Posterior cingulate gyrus (tissue), 11 donors: ENCODE measurements around the gene LDLRAD4.

ENCODE experiments used
- DNase-seq, 10 donors: peaks; one replicate each; pipeline versions ENCODE4 v3.0.0 to v3.0.0-alpha.2; 2020 to 2021; ENCODE audit warnings: mixed read lengths in 3 of 10
- intact Hi-C: fragments of 100-400 bp; cut with DNase I; formaldehyde crosslinking; loops from one replicate; pipeline ENCODE4 v1.15.1; 2023

Gene LDLRAD4

GRCh38 chr18:13505780-13506345 is 287.3 kb downstream of the LDLRAD4 start:
- intact Hi-C loops: no loop called here
- no peak for DNase-seq

- DNase-seq: no peak
- intact Hi-C loops: no loop called here
Observed at GRCh38 chr18:13510594-13510993, 292.0 kb downstream of the LDLRAD4 start.

GRCh38 chr18:13511961-13512577 is 293.5 kb downstream of the LDLRAD4 start:
- intact Hi-C loops: no loop called here
- no peak for DNase-seq

GRCh38 chr18:13513021-13513420 is 294.5 kb downstream of the LDLRAD4 start:
- intact Hi-C loops: no loop called here
- no peak for DNase-seq

GRCh38 chr18:13513481-13513880 is 294.9 kb downstream of the LDLRAD4 start:
- intact Hi-C loops: no loop called here
- DNase-seq: no peak

- intact Hi-C loops: no loop called here
- DNase-seq: peak in 1 of 10 donors; percentile 39
Observed at GRCh38 chr18:13514558-13514957, 296.0 kb downstream of the LDLRAD4 start.

- intact Hi-C loops: no loop called here
- DNase-seq: no peak
Observed at GRCh38 chr18:13516855-13517254, 298.3 kb downstream of the LDLRAD4 start.

- intact Hi-C loops: no loop called here
- no peak for DNase-seq
Observed at GRCh38 chr18:13517369-13517768, 298.8 kb downstream of the LDLRAD4 start.

- no peak for DNase-seq
- intact Hi-C loops: no loop called here
Observed at GRCh38 chr18:13518382-13518781, 299.8 kb downstream of the LDLRAD4 start.

- peak in 3 of 10 donors; percentile 30 to 87 (median 45) for DNase-seq
- intact Hi-C loops: no loop called here
Observed at GRCh38 chr18:13520306-13520705, 301.7 kb downstream of the LDLRAD4 start.

GRCh38 chr18:13520741-13521140 is 302.2 kb downstream of the LDLRAD4 start:
- intact Hi-C loops: no loop called here
- DNase-seq: no peak

GRCh38 chr18:13521418-13521817 is 302.9 kb downstream of the LDLRAD4 start:
- no peak for DNase-seq
- intact Hi-C loops: no loop called here

GRCh38 chr18:13522256-13522655 is 303.7 kb downstream of the LDLRAD4 start:
- intact Hi-C loops: no loop called here
- no peak for DNase-seq

- intact Hi-C loops: no loop called here
- DNase-seq: peak in 1 of 10 donors; percentile 57
Observed at GRCh38 chr18:13522861-13523660, 304.5 kb downstream of the LDLRAD4 start.

- no peak for DNase-seq
- intact Hi-C loops: no loop called here
Observed at GRCh38 chr18:13524054-13524453, 305.5 kb downstream of the LDLRAD4 start.

GRCh38 chr18:13524811-13525210 is 306.3 kb downstream of the LDLRAD4 start:
- peak in 2 of 10 donors; percentile 41 to 57 for DNase-seq
- intact Hi-C loops: no loop called here

GRCh38 chr18:13525381-13526029 is 306.9 kb downstream of the LDLRAD4 start:
- peak in 1 of 10 donors; percentile 72 for DNase-seq
- intact Hi-C loops: no loop called here

- intact Hi-C loops: no loop called here
- peak in 1 of 10 donors; percentile 9 for DNase-seq
Observed at GRCh38 chr18:13526519-13526918, 308.0 kb downstream of the LDLRAD4 start.

GRCh38 chr18:13527256-13527655 is 308.7 kb downstream of the LDLRAD4 start:
- peak in 1 of 10 donors; percentile 74 for DNase-seq
- intact Hi-C loops: no loop called here

GRCh38 chr18:13527730-13528129 is 309.2 kb downstream of the LDLRAD4 start:
- intact Hi-C loops: no loop called here

GRCh38 chr18:13528739-13529392 is 310.3 kb downstream of the LDLRAD4 start:
- peak in 1 of 10 donors; percentile 62 for DNase-seq
- intact Hi-C loops: no loop called here

More at GRCh38 chr18:13527730-13528129, 309.2 kb downstream of the LDLRAD4 start:
- DNase-seq: peak in 1 of 10 donors; percentile 55
